Omental fat pad (tissue), 4 donors: ENCODE measurements around the gene TRIM41. TPM values are rescaled to one million over a fixed set of nuclear protein-coding genes. Genes with fewer than 3 reads are reported as not detected.
A peak's percentile ranks its signal among the peaks of the same experiment; 100 is the strongest.

ENCODE experiments used
- ATAC-seq: fragments of 150-250 bp; one replicate; pipeline ENCODE4 v1.9.1; 2016; ENCODE audit warnings: mild to moderate bottlenecking, moderate library complexity; ENCODE audit not compliant: low FRiP score
- DNase-seq: peaks from one replicate; pipeline ENCODE4 v3.0.0-alpha.2; 2019; ENCODE audit warnings: low spot score
- total RNA-seq, 4 donors: library from RNA; depleted of rRNA; stranded (reverse); fragments of >200 nt; gene quantifications; one replicate each; pipeline ENCODE4 v1.1.0, GENCODE V29; 2016
- TF ChIP-seq, protein P1 (sequence below), 3 donors: fragments of 450-650 bp; IDR thresholded peaks; one replicate each; pipeline ENCODE4 v1.5.1; 2016 to 2017; ENCODE audit warnings: antibody characterized with exemption in 3 of 3, mild to moderate bottlenecking in 3 of 3, moderate library complexity in 2 of 3

Gene TRIM41
- total RNA-seq, 4 donors from 2014 or later: 9.8 to 16.4 (median 12.6) TPM

DNA sequence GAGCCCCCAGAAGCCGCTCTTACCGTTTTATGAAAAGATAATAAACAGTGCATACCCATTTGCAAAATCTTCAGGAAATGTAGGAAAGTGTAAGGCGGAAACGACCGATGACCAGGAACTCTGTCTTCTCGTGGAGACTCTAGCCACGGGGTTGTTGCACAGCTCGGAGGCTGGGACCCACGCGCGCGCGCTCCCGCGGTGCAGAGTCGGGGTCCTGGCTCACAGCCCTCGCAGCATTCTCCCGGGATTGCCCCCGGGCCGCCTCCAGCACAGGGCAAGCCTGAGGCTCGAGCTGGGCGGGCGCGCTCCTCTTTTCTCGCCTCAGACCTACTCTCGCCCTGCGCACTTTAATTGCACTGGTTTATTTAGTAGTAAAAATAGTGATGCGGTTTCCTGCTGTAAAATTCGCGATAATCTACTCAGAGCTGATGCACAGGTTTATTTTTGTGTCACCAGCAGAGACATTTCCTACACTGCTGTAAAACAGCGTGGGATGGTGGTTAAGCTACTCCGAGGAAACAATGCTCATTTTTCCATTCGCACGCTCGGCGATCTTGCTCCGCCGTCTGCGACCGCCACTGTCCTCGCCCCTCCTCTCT, 33.6 kb upstream of the TRIM41 start:
- TF ChIP-seq, protein P1, sequence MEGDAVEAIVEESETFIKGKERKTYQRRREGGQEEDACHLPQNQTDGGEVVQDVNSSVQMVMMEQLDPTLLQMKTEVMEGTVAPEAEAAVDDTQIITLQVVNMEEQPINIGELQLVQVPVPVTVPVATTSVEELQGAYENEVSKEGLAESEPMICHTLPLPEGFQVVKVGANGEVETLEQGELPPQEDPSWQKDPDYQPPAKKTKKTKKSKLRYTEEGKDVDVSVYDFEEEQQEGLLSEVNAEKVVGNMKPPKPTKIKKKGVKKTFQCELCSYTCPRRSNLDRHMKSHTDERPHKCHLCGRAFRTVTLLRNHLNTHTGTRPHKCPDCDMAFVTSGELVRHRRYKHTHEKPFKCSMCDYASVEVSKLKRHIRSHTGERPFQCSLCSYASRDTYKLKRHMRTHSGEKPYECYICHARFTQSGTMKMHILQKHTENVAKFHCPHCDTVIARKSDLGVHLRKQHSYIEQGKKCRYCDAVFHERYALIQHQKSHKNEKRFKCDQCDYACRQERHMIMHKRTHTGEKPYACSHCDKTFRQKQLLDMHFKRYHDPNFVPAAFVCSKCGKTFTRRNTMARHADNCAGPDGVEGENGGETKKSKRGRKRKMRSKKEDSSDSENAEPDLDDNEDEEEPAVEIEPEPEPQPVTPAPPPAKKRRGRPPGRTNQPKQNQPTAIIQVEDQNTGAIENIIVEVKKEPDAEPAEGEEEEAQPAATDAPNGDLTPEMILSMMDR (IDR thresholded peaks at IDR 0.05): no peak
- ATAC-seq: no peak
- DNase-seq: no peak

DNA sequence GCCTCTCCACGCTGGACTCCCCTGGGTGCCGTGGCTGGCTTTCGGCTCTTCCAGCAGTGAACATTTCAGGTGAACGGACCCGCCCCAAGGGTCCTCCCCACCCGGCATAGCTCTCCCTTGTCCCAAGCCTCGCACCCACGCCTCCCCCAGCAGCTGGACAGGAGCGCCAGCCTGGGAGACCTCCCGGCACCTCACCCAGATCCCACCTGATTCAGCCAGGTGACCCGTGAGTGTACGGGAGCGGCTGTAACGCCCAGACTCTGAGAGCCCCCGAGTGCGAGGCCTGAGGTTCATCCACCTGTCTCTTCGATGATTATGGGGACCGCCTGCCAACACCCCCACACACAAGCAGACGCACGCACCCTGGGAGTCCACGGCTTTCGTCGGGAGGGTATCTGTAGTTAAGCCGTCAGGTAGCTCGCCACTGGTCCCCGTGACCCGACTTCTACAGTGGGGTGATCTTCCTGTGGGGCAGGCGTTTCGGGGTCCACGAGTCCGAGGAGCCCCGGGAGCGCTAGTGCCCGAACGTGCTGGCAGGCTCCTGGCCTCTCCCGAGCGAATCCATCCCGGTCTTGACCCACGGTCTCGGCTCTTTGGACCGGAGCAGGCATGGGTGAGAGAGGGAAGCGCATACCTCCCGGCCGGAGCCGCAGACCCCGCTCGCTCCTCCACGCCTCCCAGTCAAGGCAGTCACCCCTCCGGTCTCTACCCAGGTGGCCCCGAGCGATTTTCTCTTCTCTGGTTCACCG, 32.9 kb upstream of the TRIM41 start:
- TF ChIP-seq, protein P1 (IDR thresholded peaks at IDR 0.05): no peak
- ATAC-seq (no peak), DNase-seq (no peak)

DNA sequence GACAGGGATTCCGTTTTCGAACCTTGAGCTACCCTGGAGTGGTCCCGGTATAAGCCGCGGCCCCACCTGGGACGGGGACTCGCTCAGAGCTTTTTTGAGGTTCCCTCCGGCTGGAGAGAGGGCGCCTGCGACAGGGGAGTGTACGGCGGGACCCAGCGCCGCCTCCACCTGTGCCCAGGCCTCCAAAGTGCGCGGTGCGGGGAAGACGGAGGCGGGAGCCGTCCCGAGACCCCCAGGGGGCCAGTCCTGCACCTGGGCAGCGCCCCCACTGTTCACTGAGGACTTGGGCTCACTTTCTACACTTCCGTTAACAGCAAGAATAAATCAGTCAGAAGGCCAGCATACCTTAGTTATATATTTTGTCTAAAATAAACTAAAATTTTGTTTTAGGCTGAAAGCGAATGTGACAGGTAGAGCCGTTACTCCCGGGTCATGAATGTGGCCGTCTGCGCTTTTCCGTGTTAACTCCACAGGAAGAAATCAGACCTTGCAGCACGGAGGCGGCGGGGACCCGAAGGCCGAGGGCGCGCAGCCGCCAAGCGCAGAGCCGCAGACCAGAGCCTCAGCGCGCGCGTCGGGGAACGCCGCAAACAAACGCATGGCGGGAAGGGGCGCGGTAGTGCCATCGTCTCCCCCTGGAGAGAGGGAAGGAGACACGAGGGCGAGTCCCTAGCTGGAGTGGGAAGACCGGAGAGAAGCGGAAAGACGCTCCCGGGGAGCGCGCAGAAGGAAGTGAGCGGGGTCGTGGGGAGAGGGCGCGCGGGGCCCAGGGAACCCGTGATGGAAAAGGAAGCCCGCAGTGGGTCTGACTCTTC, 32.2 kb upstream of the TRIM41 start:
- DNase-seq (no peak), ATAC-seq (no peak)
- TF ChIP-seq, protein P1 (IDR thresholded peaks at IDR 0.05): no peak

DNA sequence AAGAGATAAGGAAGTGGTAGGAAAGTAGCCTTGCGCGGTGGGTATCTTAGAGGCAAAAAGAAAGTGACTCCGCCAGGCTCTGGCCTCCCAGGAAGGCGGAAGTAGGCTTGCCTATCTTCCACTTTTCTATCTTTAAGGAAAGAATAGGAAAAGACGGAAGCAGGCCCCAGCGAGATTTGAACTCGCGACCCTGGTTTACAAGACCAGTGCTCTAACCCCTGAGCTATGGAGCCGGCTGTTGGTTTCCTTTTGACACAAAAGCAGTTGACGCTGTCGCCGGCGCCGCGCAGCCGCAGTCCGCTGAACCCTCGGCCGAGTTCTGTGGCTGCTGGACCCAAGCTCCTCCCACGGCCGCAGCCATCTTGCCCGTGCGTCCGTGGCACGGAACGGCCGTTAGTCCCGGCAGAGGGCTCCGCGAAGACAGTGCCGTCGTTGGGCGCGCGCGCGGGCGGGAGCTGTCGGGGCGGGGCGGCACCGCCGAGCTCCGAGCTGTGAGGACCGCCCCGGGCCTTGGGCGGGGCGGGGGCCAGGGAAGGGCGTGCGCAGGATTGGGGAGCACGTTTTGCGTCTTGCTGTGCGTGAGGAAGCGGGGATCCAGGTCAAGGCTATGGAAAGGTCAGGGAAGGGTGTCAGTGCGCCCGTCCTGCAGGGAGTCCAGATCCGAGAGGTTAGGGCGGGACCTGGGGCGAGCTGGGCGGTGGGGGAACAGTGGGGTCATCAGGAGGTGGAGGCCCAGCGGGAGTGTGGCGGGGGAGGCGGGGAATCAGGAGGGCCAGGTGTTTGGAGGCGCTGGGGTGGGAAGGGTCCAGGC, 31.4 kb upstream of the TRIM41 start:
- DNase-seq (peak; percentile 91), ATAC-seq (peak; percentile 76)
- TF ChIP-seq, protein P1 (IDR thresholded peaks at IDR 0.05): no peak

DNA sequence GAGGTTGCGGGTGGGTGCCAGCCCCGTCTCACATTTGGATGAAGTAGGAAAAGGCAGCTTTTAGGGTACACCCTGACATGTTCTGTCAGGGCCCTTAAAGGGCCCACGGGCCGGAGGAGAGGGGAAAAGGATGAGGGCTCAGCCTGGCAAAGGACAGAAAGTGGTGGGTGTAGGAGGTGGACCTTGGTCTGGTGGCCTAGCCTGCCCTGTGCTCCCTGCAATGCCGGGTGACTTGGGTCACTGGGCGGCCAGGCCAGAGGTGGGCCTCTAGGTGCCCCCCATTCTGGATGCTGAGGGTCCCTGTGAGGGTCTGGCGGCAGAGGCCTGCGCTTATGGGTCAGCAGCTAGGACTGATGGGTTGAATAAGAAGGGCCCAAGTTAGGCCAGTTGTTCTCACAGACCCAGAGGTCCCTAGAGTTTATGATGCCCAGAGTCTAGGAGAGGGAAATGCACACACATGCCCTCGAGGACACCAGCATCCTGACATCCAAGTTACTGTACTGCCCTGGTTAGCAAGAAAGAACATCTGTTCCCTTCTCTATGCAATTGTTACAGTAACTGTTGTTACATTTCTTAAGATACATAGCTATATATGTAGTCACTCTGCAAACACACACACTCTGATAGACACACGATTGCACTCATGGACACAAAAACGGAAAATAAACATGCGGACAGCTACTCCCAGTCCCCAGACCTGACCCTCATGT, 30.6 kb upstream of the TRIM41 start:
- DNase-seq: no peak
- ATAC-seq: no peak
- TF ChIP-seq, protein P1 (IDR thresholded peaks at IDR 0.05): no peak

DNA sequence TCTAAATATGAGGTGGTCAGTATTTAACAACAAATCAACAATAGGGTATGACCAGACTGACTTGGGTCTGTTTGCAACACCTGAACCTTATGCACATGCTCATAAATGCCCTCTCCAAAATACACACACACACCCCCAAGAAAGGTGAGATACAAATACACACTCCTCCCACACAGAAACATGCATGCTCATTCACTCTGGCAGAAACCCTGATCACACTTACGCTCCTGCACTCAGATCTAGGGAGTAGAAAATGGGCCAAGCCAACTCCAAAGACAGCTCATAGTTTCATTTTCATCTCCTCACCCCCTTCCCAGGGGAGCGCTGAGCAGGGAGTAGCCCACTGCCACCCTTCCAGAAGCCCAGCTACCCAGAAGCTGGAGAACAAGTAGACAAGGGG, 29.4 kb upstream of the TRIM41 start:
- ATAC-seq (no peak), DNase-seq (no peak)
- TF ChIP-seq, protein P1 (IDR thresholded peaks at IDR 0.05): no peak
